SK-N-SH treated with all-trans-retinoic acid at 6 μM for 48 hours (cell line): Measurements from ENCODE around the gene OR2T10.
"Not testable (repeated sequence)": the region's sequence is repeated elsewhere in the genome, so short reads cannot be mapped to it uniquely, and the experiment has no call there.

ENCODE experiments used
- ATAC-seq: fragments of 200-7000 bp; cut with Tn5 transposase; 3 replicates; pipeline ENCODE4 v1.9.1; 2020; ENCODE audit warnings: mild to moderate bottlenecking, moderate library complexity
- ARNTL ChIP-seq: fragments of 450-650 bp; formaldehyde crosslinking; IDR thresholded peaks from 2 replicates; pipeline ENCODE4 v1.5.0; 2020; ENCODE audit warnings: low read depth, mild to moderate bottlenecking, moderate library complexity, borderline replicate concordance
- BACH2 ChIP-seq: fragments of 250-450 bp; sonication (Bioruptor Pico); IDR thresholded peaks from 2 replicates; pipeline ENCODE4 v1.9.0; 2021; ENCODE audit warnings: mild to moderate bottlenecking, borderline replicate concordance
- CREB5 ChIP-seq: fragments of 250-450 bp; sonication (Bioruptor Pico); IDR thresholded peaks from 2 replicates; pipeline ENCODE4 v1.5.1; 2020; ENCODE audit warnings: low read depth, mild to moderate bottlenecking, moderate library complexity
- CSDC2 ChIP-seq: fragments of 250-450 bp; sonication (Bioruptor Pico); IDR thresholded peaks from 2 replicates; pipeline ENCODE4 v1.5.0; 2020; ENCODE audit warnings: mild to moderate bottlenecking, moderate library complexity
- CSRNP3 ChIP-seq: fragments of 250-450 bp; sonication (Bioruptor Pico); IDR thresholded peaks from 2 replicates; pipeline ENCODE4 v1.5.1; 2021; ENCODE audit warnings: mild to moderate bottlenecking, moderate library complexity
- ESRRG ChIP-seq: fragments of 250-450 bp; sonication (Bioruptor Pico); IDR thresholded peaks from 2 replicates; pipeline ENCODE4 v1.6.1; 2021; ENCODE audit warnings: mild to moderate bottlenecking
- GLIS3 ChIP-seq: fragments of 250-450 bp; sonication (Bioruptor Pico); IDR thresholded peaks from 2 replicates; pipeline ENCODE4 v1.5.0; 2020; ENCODE audit warnings: mild to moderate bottlenecking, moderate library complexity
- ISL1 ChIP-seq: fragments of 250-450 bp; sonication (Bioruptor Pico); IDR thresholded peaks from 2 replicates; pipeline ENCODE4 v2.1.2; 2022; ENCODE audit warnings: mild to moderate bottlenecking, moderate library complexity
- OSR1 ChIP-seq: fragments of 250-450 bp; sonication (Bioruptor Pico); IDR thresholded peaks from 2 replicates; pipeline ENCODE4 v1.8.0; 2022; ENCODE audit warnings: moderate library complexity, mild to moderate bottlenecking, inconsistent platforms
- PATZ1 ChIP-seq: fragments of 250-450 bp; sonication (Bioruptor Pico); IDR thresholded peaks from 2 replicates; pipeline ENCODE4 v1.8.0; 2020; ENCODE audit warnings: mild to moderate bottlenecking, moderate library complexity, borderline replicate concordance
- POU6F1 ChIP-seq: fragments of 250-450 bp; sonication (Bioruptor Pico); IDR thresholded peaks from 2 replicates; pipeline ENCODE4 v1.8.0; 2021; ENCODE audit warnings: low read depth, mild to moderate bottlenecking, moderate library complexity, borderline replicate concordance
- PPARA ChIP-seq: fragments of 250-450 bp; sonication (Bioruptor Pico); IDR thresholded peaks from 2 replicates; pipeline ENCODE4 v1.5.0; 2020; ENCODE audit warnings: mild to moderate bottlenecking, borderline replicate concordance
- RARB ChIP-seq: fragments of 250-450 bp; sonication (Bioruptor Pico); IDR thresholded peaks from 2 replicates; pipeline ENCODE4 v1.8.0; 2021; ENCODE audit warnings: mild to moderate bottlenecking, moderate library complexity
- TCF4 ChIP-seq: fragments of 250-450 bp; sonication (Bioruptor Pico); IDR thresholded peaks from 2 replicates; pipeline ENCODE4 v1.8.0; 2021; ENCODE audit warnings: mild to moderate bottlenecking, moderate library complexity, borderline replicate concordance
- TSHZ2 ChIP-seq: fragments of 250-450 bp; sonication (Bioruptor Pico); IDR thresholded peaks from 2 replicates; pipeline ENCODE4 v1.5.0; 2020; ENCODE audit warnings: mild to moderate bottlenecking, moderate library complexity
- ZFP3 ChIP-seq: fragments of 250-450 bp; sonication (Bioruptor Pico); IDR thresholded peaks from 2 replicates; pipeline ENCODE4 v1.5.0; 2020; ENCODE audit warnings: mild to moderate bottlenecking, moderate library complexity
- ZFP30 ChIP-seq: fragments of 450-650 bp; formaldehyde crosslinking; IDR thresholded peaks from 2 replicates; pipeline ENCODE4 v1.5.0; 2022; ENCODE audit warnings: mild to moderate bottlenecking, moderate library complexity
- ZNF565 ChIP-seq: fragments of 450-650 bp; formaldehyde crosslinking; conservative IDR thresholded peaks from 2 replicates; pipeline ENCODE4 v1.5.0; 2020; ENCODE audit warnings: low read depth, mild to moderate bottlenecking, moderate library complexity
- ZNF70 ChIP-seq: fragments of 450-650 bp; formaldehyde crosslinking; IDR thresholded peaks from 2 replicates; pipeline ENCODE4 v1.5.0; 2020; ENCODE audit warnings: mild to moderate bottlenecking, moderate library complexity
- ZNF8 ChIP-seq: fragments of 450-650 bp; formaldehyde crosslinking; IDR thresholded peaks from 2 replicates; pipeline ENCODE4 v1.5.0; 2020; ENCODE audit warnings: mild to moderate bottlenecking, moderate library complexity

OR2T10 gene

GRCh38 chr1:248597589-248597988 lies at the start of gene OR2T10:
Gene OR2T10 (minus strand): TSS chr1:248597700. CDS start chr1:248593768, 3,932 bp downstream.
- TF ChIP-seq TCF4 (CRISPR knock-in tag) (no peak), CSRNP3 (no peak), BACH2 (CRISPR knock-in tag) (no peak), ZFP30 (CRISPR knock-in tag) (no peak), ARNTL (CRISPR knock-in tag) (no peak), ZNF565 (CRISPR knock-in tag) (no peak), OSR1 (CRISPR knock-in tag) (no peak), PPARA (no peak), TSHZ2 (CRISPR knock-in tag) (no peak), ZNF70 (no peak), CSDC2 (CRISPR knock-in tag) (no peak), PATZ1 (CRISPR knock-in tag) (no peak), GLIS3 (CRISPR knock-in tag) (no peak), ESRRG (CRISPR knock-in tag) (no peak), ZFP3 (CRISPR knock-in tag) (no peak), POU6F1 (CRISPR knock-in tag) (no peak), ZNF8 (CRISPR knock-in tag) (no peak), ISL1 (CRISPR knock-in tag) (no peak), RARB (CRISPR knock-in tag) (no peak), CREB5 (CRISPR knock-in tag) (no peak)
- TF ChIP-seq, all 23 proteins: peak for 0
- no peak for ATAC-seq

- not testable (repeated sequence) for ATAC-seq
These were observed 47.7 kb upstream of the OR2T10 start, which contains the start of gene OR2T35 for GRCh38 chr1:248645178-248645577. Gene OR2T35 (minus strand): TSS chr1:248645278. CDS start chr1:248639258, 6,020 bp downstream.

- ATAC-seq: not testable (repeated sequence)
These were observed 45.6 kb upstream of the OR2T10 start for GRCh38 chr1:248642971-248643651.

GRCh38 chr1:248641583-248641982 lies 44.1 kb upstream of the OR2T10 start:
- not testable (repeated sequence) for ATAC-seq

- not testable (repeated sequence) for ATAC-seq
These were observed 43.4 kb upstream of the OR2T10 start for GRCh38 chr1:248640906-248641305.

- ATAC-seq: not testable (repeated sequence)
These were observed 42.2 kb upstream of the OR2T10 start for GRCh38 chr1:248639652-248640051.

- ATAC-seq: not testable (repeated sequence)
These were observed 39.1 kb upstream of the OR2T10 start for GRCh38 chr1:248636612-248637011.

- not testable (repeated sequence) for ATAC-seq
These were observed 37.5 kb upstream of the OR2T10 start, which contains the start of gene OR2T11 for GRCh38 chr1:248634991-248635390. Gene OR2T11 (minus strand): TSS chr1:248635091. CDS start chr1:248627128, 7,963 bp downstream.
